ENCODE measurements around the gene FAM53A.
"Not testable (repeated sequence)": the region's sequence is repeated elsewhere in the genome, so short reads cannot be mapped to it uniquely, and the experiment has no call there.

The FAM53A gene

DNA sequence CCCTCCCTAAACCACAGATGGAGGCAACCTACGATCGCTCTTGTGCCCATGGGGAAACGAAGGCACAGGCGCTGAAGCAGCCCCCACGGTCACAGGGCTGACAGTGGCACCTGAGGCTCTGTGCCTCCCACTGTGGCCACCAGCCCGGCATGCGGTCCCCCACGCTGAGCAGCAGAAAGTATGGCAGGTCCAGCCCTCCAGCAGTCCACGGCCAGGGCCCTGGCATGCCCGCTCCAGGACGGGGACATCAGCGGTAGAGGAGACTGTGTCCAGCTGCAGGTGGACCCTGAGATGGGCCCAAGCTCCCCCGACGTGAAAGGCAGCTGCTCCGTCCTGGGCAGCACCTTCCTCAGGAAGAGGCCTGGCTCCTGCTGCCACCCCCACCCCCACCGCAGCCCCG, 61.2 kb downstream of the FAM53A start:
- DNase-seq (ENCODE audit: low spot score), result no peak

DNA sequence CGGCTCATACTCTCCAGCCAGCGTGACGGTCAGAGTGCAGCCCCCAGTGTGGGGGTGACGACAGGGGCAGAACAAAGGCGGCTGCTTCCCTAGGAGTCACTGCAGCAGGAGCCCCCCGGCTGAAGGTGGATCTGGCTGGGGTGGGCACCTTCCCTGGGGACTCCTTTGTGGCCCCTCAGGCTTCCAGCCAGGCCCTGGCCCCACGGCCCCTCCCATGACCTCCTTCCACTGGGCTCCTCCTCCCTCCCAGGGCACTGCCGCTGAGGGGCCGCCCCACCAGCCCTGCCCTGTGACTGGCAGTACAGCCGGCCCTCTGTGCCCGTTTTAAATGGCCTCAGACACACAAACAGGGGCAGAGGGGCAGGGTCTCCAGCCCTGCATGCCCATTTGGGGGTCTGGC, 61.9 kb downstream of the FAM53A start:
- DNase-seq (ENCODE audit: low spot score), result no peak

DNA sequence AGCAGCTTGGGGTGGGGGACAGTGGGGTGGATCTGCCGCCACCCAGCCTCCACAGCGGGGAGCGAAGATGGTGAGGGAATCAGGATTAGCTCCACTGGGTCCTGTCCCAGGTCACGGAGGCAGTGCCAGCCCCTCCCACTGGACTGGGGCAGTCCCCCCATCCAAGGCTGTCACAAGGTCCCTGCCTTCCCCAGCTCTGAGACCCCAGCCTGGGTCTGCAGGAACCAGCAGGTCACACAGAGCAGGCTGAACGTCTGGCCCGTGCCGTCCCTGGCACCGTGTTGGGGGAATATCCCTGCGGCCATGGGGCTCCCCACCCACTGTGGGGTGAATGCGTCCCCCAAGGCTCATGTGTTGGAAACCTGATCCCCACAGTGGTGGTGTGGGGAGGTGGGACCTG, 62.6 kb downstream of the FAM53A start:
- DNase-seq (ENCODE audit: low spot score), result no peak

DNA sequence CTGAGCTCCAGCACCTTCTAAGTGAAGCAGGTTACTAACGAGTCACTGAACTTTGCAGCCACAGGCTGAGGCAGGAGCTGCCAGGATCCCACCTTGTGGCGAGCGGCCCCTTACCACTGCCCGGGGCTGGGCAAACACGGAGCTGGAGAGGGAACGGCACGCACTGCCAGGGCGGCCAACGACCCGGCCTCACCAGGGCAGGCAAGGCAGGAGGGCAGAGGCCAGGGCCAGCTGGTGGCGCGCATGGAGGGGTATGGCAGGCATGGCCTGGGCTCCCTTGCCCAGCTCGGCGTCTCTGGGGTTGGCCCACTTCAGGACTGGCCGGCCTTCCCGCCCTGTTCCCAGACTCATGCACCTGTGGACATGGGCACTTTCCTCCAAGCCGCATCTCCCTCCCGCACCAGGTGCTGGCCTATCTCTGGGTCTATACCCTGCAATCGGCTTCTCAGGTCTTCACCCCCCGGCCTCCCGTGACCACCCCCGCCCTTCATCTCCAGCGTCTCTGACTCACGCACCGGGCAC, 64.9 kb downstream of the FAM53A start:
- no peak for DNase-seq (ENCODE audit: low spot score)

DNA sequence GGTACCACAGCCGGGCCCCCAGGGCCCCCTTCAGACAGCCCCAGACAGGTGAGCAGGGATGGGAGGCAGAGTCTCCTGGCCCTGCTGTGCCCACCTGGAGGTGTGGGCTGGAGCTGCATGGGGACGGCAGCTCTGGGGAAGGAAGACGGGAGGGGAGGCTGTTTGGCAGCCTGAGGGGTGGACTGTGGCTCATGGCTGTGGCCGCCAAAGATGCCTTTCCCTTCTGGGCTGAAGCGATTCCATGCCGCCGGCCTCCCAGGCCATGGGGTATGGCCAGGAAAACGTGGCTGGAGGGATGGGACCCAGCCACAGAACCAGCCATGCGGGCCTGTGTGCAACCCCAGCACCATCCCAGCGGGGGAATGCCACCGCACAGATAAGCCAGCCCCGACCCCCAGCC, 65.7 kb downstream of the FAM53A start:
- DNase-seq (ENCODE audit: low spot score), result no peak

DNA sequence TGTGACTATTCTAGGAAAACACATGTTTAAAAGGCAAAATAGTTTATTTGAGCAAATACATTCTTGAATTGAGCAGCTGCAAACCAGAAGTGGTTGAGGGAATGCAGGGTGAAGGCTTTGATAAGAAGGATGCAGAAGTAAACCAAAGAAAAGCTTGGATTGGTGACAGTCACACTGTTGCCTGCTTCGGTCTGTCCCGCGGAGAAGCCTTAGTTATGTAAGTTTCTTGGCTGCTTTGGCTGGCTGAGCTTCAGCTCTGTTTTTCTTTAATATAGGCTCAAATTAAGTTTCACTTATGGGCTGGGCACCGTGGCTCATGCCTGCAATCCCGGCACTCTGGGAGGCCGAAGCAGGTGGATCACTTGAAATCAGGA, 67.6 kb downstream of the FAM53A start:
- DNase-seq (ENCODE audit: low spot score), result no peak

DNA sequence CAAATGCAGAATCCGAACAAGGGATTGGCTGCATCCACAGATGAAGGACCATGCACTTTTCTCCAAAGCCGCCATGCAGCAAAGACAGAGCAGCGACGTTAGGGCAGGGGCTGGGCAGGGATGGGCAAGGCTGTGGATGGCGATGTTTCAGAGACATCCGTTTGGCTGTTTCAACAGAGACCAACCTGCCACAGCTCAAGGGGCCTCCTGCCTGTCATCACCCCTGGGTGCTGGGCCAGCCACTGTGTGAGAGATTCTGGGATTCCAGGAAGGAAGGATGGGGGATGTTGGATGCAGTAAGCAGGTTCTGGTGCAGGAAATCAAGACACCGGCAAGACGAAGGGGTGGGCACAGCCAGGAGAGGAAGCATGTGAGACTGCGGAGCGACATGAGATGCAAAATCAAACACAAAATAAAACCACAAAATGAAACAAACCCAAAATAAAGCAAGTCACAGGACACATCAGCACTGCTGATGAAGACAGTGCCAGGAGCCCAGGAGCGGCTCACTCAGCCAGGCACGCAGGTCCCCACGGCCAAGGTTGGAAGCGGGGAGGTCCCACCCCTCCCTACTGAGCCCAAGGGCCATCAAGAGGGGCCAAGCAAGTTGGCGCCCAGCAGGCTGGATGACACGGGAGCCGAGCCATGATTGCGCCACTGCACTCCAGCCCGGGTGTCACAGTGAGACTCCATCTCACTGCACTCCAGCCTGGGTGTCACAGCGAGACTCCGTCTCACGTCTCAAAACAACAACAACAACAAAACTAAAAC, 68.1 kb downstream of the FAM53A start:
- no peak for DNase-seq (ENCODE audit: low spot score)

DNA sequence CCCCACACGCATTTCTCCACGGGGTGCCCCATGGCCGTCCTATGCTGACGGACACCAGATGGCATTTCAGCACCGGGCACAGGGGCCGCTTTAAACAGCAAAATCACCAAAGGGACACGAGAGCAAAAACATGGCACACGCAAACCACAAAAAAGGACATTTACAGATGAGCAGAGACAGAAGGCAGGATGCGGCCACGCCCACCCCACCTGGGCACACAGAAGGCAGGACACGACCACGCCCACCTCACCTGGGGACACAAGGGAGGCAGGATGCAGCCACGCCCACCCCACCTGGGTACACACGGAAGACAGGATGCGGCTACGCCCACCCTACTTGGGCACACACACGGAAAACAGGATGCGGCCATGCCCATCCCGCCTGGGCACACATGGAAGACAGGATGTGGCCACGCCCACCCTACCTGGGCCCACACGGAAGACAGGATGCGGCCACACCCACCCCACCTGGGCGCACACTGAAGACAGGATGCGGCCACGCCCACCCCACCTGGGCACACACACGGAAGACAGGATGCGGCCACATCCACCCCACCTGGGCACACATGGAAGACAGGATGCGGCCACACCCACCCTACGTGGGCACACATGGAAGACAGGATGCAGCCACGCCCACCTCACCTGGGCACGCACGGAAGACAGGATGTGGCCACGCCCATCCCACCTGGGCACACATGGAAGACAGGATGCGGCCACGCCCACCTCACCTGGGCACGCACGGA, 69.1 kb downstream of the FAM53A start:
- DNase-seq (ENCODE audit: low spot score), result no peak

DNA sequence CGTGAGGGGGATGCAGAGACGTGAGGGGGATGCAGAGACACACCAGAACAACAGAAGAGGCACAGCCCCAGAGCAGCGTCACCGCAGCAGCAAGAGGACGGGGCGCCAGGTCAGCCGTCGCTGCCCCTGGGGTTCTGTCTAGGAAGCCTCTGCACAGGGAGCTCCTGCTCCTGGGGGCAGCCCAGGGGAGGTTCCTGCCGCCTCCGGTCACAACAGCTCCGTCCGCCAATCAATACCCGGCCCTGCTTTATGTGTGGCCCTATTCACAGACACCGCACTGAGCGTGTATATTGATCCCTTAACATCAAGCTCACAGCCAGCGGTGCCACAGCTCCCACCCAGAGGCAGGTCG, 69.6 kb downstream of the FAM53A start:
- no peak for DNase-seq (ENCODE audit: low spot score)

DNA sequence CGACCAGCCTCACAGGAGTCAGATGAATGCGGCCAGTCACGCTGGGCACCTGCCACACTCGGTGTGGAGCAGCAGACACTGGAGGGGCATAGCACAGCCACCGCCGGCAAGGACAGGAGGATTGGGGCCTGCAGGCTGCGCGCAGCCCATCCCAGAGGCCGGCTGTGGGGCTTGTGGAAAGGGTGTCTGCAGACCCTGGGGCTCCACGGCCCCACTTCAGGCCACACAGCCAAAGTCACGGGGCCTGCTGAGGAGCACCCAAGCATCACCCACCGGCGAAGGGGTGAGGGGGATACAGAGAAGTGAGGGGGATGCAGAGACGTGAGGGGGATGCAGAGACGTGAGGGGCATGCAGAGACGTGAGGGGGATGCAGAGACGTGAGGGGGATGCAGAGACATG, 70.1 kb downstream of the FAM53A start:
- DNase-seq (ENCODE audit: low spot score), result no peak

DNA sequence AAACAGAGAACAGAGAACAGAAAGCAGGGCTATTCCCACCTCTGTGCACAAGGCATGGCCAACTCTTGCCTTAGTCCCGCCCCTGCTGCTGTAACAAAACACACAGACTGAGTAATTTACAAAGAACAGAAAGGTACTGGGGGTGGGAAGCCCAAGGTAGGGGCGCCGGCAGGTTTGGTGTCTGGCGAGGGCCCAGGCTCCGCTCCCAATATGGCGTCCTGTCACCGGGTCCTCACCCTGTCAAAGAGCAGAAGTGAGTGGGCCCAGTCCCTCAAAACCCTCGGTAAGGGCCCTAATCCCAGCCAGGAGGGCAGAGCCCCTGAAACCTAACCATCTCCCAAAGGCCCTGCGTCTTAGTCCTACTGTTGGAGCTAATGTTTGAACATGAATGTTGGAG, 71.0 kb downstream of the FAM53A start:
- no peak for DNase-seq (ENCODE audit: low spot score)

DNA sequence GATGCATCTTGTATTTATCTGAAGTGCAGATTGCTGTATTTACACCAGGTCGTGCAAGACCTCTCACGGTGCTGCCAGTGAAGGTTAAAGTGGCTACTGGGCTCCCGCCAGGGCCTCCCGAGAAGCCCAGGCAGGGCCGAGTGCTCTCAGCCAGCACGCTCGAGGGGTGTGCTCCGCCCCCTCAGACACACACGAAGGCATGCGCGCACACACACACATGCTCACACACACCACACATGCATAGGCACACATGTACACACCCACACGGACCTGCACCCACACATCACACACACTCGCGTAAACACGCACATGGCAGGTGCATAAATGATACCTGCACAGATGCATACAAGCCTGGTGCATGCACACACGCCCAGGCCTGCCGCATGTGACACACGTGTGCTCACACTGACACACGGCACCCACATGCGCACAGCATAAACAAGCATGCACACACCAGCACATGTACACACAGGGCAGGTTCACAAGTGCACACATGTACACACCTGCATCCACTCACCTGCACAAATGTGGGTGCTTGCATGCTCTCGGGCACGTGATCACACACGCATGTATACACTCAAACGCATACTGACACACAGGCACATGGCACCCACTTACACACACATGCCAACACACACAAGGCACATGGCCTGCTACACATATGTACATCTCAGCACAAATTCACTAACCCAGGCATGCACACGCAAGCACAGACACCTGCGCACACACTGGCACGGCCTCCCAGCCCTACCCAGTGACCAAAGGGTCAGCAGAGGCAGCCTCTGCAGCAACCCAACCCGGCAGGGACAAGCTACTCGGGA, 71.6 kb downstream of the FAM53A start:
- no peak for DNase-seq (ENCODE audit: low spot score)

DNA sequence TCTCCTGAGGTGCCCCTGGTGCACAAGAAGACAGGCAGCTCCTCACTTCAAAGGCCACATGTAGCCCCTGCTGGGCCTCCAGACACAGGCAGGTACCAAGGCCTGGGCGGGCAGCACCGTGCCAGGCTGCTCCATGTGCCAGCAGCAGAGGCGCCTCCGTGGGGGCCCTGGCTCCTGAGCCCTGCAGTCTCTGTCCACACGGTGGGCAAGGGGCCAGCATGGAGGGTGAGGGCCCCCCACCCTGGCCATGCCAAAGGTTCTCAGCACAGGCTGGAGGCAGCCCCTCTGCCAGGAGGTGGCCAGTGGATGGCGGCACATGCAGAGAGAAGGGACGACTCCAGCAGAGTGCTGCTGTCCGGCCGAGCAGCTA, 72.6 kb downstream of the FAM53A start:
- no peak for DNase-seq (ENCODE audit: low spot score)

DNA sequence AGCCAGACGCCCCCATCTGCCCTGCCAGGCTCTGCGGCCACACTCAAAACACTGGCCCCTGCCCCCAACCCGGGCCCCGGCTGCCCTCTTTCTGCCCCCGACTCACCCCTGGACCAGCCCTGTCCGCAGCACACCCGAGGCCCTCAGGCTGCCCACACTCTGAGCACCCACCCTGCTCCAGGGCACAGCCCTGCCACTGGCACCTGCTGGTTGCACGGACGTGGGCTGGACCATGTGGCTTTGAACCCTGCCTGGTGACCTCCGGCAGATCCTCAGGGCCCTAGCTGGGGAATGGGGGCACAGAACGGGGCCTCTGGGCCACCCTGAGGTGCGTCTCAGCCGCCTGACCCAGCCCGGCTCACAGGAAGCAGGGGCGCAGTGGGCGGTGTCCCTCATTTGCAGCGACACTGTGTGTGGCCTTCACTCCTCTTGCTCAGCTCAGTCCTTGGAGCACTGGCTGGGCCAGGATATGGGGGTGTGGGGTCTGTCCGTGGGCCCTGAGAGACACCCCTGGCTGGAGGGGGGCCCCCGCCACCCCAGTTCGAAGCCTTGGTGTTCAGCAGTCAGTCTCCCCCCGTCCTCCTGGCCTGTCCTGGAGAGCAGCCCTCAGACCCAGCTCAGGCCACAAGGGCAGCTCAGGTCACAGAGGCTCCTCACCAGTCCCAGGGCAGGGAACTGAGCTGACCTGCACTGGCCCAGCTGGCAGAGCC, 73.2 kb downstream of the FAM53A start:
- no peak for DNase-seq (ENCODE audit: low spot score)

DNA sequence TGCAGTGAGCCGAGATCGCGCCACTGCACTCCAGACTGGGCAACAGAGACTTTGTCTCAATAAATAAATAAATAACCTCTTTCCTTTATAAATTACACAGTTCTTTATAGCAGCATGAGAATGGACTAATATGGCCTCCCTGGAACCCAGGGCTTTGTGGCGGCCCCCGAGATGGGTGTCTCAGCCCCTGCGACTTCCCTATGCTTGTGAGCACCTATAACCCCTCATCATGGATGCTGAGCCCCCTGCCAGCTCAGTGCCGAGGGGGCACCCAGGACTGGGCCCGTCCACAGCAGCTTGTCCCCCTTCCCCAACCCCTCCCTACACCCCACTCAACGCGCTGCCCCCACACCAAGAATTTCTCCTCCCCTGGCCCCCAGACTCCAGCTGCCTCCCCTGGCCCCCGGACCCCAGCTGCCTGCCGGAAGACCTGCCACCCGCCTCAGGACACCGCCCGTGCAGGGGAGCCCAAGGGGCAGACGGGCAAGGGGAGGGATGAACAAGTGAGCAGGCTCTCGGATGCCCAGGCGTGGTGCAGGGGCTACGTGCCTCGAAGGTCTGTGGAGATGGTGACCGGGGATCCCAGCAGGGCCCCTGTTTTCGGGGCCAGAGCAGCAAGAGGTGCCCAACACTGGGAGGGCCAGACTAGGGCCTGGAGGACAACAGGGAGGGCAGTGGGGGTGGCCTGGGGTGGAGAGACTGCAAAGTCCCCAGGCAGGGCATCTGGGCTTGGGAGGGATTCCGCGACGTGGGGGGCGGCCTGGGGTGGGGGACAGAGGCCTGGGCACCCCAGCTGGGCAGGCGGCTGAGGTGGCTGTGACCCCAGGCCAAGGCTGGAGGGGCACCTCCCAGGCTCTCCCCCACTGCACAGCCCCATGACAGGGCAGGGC, 74.0 kb downstream of the FAM53A start:
- DNase-seq (ENCODE audit: low spot score), result no peak

DNA sequence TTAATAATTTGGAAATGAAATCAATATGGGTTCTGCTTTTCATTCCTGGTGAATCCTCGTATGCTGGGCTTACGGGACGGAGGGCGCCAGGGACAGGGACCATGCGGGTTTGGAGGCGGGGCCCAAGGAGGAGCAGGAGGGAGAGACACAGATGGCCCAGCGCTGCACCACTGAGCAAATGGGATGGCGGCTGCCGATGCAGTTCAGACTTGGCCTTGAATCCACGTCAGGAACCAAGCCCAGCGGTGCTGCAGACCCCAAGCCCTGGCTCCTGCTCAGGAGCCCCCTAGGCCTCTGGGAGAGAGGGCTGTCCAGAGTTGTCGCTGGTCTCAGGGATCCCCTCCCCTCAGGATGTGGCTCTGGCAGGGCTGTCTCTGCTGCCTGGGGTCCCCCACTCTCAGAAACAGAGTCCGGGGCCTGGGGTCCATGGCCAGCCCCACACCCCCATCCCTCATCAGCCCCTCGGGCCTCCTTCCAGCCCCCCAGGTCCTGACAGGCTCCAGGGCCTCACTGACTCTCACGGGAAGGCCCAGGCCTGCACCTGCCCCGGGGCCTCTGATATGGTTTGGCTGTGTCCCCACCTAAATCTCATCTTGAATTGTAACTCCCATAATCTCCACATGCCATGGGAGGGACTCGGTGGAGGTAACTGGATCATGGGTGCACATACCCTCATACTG, 75.2 kb downstream of the FAM53A start:
- DNase-seq (ENCODE audit: low spot score), result no peak

DNA sequence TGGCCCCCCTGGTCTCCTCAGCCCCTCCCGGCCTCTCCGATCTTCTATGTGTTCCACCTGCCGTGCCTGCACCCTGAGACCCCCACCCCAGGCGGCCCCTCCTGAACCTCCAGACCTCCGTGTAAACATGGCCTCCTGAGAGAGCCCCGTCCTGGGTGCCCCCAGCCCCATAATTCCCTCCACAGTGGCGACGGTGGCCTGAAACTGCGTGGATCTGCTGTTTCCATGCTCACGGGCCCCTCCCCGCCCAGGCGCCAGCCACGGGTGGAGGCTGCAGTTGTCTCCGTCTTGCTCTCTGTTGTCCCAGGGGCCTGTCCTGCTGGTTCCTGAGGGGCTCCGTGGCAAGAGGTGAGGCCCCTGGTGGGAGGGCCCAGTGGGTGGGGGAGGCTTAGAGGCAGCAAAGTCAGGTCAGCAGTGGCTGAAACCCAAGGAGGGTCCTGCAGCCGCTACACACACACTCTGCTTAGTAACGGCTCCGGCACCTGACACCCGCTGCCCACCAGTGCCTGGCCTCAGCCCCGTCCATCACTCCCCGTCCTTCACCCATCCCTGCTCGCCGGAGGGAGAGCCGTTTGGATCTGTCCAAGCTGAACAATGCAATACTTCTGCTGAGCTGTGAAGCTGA, 75.8 kb downstream of the FAM53A start:
- DNase-seq (ENCODE audit: low spot score), result no peak

DNA sequence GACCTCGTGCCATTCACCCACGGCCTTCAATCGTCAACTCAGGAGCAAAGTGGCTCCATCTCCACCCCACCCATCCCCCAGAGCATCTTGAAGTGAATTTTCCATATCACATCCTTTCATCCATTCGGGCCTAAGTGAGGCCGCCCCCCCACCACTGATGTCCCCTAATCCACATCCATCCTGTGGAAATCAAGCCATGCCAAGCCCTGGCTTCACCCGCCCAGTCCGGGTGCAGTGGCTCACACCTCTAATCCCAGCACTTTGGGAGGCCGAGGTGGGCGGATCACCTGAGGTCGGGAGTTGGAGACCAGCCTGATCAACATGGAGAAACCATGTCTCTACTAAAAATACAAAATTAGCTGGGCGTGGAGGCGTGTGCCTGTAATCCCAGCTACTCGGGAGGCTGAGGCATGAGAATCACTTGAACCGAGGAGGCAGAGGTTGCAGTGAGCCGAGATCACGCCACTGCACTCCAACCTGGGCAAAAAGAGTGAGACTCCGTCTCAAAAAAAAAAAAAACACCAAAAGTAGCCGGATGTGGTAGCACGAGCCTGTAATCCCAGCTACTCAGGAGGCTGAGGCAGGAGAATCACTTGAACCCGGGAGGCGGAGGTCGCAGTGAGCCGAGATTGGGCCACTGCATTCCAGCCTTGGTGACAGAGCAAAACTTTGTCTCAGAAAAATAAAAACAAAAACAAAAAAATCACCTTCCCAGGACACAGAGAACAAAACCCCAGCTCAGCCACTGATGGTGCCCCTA, 76.5 kb downstream of the FAM53A start:
- not testable (repeated sequence) for DNase-seq (ENCODE audit: low spot score)

DNA sequence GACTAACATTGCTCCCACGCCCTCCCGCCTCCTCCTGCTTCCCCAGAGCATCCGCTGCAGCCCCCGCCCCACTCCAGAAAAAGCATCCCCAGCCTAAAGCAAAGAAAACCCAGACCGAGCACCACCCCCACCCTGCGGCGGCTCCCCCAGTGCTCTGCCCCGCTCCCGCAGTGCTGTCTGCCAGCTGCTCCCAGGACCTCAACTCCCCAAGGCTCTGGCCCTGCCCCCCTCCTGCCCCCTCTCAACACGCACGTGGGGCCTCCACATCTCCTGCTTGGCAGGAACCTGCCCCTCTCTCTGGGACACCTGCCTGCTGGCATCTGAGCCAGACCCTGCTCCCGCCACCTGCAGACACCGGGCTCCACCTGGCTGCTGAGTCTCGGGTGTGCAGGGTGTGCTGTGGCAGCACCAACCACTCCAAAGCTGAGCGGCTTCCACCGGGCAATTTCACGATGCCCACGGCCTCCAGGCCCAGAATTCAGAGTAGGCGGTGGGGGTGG, 79.4 kb downstream of the FAM53A start:
- no peak for DNase-seq (ENCODE audit: low spot score)

Data from hematopoietic multipotent progenitor cell treated with erythropoietin and hydrocortisone succinate and interleukin-3 and kit ligand, for 17 days (in vitro differentiated cells).